DOHH2 (cell line): ENCODE measurements around the gene CRYZL1.

Source experiments
- H3F3A ChIP-seq: fragments of 200-600 bp; sonication (generic), shearing (Covaris generic); 2 replicates; pipeline ENCODE4 v1.6.0; 2016; ENCODE audit warnings: antibody characterized with exemption, mild to moderate bottlenecking; ENCODE audit not compliant: control insufficient read depth, insufficient read depth
- H3K27ac ChIP-seq: fragments of 200-600 bp; sonication (generic); 2 replicates; pipeline ENCODE4 v1.5.1; 2014; ENCODE audit warnings: low read depth, mild to moderate bottlenecking, low read length, moderate library complexity
- H3K27me3 ChIP-seq: fragments of 200-600 bp; sonication (generic); 2 replicates; pipeline ENCODE4 v1.6.1; 2014; ENCODE audit warnings: mild to moderate bottlenecking, low read length, mixed read lengths; ENCODE audit not compliant: control insufficient read depth
- H3K36me3 ChIP-seq: fragments of 200-600 bp; sonication (generic); 2 replicates; pipeline ENCODE4 v1.6.1; 2014; ENCODE audit warnings: mild to moderate bottlenecking, low read length, moderate library complexity, mixed read lengths; ENCODE audit not compliant: control insufficient read depth
- H3K4me1 ChIP-seq: fragments of 200-600 bp; sonication (generic); 2 replicates; pipeline ENCODE4 v1.6.1; 2014; ENCODE audit warnings: mild to moderate bottlenecking, low read length, mixed read lengths; ENCODE audit not compliant: control insufficient read depth
- H3K4me2 ChIP-seq: fragments of 200-600 bp; sonication (generic); 2 replicates; pipeline ENCODE4 v1.6.0; 2014; ENCODE audit warnings: mild to moderate bottlenecking, low read length, moderate library complexity
- H3K4me3 ChIP-seq: fragments of 200-600 bp; sonication (generic); 2 replicates; pipeline ENCODE4 v1.5.1; 2014; ENCODE audit warnings: mild to moderate bottlenecking, low read length, mixed read lengths
- H3K79me2 ChIP-seq: fragments of 200-600 bp; sonication (generic); 2 replicates; pipeline ENCODE4 v1.6.1; 2014; ENCODE audit warnings: mild to moderate bottlenecking, low read length, mixed read lengths; ENCODE audit not compliant: control insufficient read depth
- H3K9me2 ChIP-seq: fragments of 200-600 bp; sonication (generic); replicated peaks from 2 replicates; pipeline ENCODE4 v1.6.1; 2014; ENCODE audit warnings: mild to moderate bottlenecking, low read length, mixed read lengths; ENCODE audit not compliant: control insufficient read depth
- H3K9me3 ChIP-seq: fragments of 200-600 bp; sonication (generic); 2 replicates; pipeline ENCODE4 v1.6.1; 2014; ENCODE audit warnings: antibody characterized with exemption, low read length, mixed read lengths; ENCODE audit not compliant: control insufficient read depth, insufficient read depth
- H4K20me1 ChIP-seq: fragments of 200-600 bp; sonication (generic); 2 replicates; pipeline ENCODE4 v1.6.0; 2014; ENCODE audit warnings: low read depth, mild to moderate bottlenecking, antibody characterized with exemption, low read length, moderate library complexity; ENCODE audit not compliant: control insufficient read depth, insufficient read depth
- EZH2phosphoT487 ChIP-seq: fragments of 200-600 bp; sonication (generic); IDR thresholded peaks from 2 replicates; pipeline ENCODE4 v1.6.1; 2017; ENCODE audit warnings: borderline replicate concordance, mild to moderate bottlenecking, antibody characterized with exemption, low read length, moderate library complexity, mixed read lengths
- TF ChIP-seq, protein P1 (sequence below): fragments of 200-600 bp; sonication (generic); IDR thresholded peaks from one replicate; pipeline ENCODE4 v1.5.1; 2014; ENCODE audit warnings: antibody characterized with exemption, mild to moderate bottlenecking, low read depth, low read length; ENCODE audit not compliant: poor library complexity, severe bottlenecking

CRYZL1 gene

DNA sequence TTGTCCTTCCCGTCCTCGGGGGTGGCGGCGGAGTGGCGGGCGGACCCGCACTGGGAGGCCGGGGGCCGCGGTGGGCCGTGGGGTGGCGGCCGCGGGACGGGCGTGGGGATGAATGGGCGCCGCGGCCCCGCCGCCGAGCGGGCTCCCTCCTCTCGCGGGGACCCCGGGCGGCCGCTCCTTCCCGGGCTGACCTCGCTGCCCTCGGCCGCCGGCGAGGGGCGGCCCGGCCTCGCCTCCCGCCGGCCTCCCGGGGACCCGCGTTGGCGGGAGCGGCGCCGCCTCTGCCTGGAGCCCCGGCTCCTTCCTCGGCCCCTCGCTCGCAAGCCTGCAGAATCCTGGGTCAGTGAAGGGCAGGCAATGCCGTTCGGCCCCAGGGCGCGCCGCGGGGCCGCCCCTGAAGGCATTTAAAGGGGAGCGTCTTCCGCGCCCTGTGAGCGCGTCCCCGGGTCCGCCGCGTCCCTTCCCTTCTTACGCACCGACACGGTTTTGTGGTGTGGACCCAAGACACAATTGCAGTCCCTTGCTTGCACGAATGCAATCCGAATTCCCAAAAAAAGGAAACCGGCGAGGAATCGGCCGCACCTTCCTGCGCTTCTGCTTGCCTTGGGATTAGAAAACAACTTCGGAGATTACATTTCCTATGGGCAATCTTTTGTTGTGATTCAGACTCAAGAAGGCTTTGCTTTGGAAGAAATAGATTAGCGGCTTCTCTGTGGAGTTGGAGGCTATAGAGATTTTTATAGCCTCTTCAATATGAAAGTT, 1.5 kb upstream of the CRYZL1 start:
- Histone ChIP-seq H3K9me2 (no peaks in the 10 kb centered on the region), H3K36me3 (no peaks in the 10 kb centered on the region), H3K4me2 (peak overlapping the region; percentile 96), H3K27me3 (peaks cover 5% of the 10 kb centered on the region), H3K4me1 (peaks cover 15% of the 10 kb centered on the region), H4K20me1 (no peaks in the 10 kb centered on the region), H3K9me3 (no peaks in the 10 kb centered on the region), H3K79me2 (peaks cover 71% of the 10 kb centered on the region), H3K27ac (no peak overlapping the region), H3K4me3 (peak overlapping the region; percentile 73), H3F3A (peaks cover 4% of the 10 kb centered on the region; the same call in 1 of the 2 replicates)
- TF ChIP-seq EZH2phosphoT487: no peak
- TF ChIP-seq, protein P1, sequence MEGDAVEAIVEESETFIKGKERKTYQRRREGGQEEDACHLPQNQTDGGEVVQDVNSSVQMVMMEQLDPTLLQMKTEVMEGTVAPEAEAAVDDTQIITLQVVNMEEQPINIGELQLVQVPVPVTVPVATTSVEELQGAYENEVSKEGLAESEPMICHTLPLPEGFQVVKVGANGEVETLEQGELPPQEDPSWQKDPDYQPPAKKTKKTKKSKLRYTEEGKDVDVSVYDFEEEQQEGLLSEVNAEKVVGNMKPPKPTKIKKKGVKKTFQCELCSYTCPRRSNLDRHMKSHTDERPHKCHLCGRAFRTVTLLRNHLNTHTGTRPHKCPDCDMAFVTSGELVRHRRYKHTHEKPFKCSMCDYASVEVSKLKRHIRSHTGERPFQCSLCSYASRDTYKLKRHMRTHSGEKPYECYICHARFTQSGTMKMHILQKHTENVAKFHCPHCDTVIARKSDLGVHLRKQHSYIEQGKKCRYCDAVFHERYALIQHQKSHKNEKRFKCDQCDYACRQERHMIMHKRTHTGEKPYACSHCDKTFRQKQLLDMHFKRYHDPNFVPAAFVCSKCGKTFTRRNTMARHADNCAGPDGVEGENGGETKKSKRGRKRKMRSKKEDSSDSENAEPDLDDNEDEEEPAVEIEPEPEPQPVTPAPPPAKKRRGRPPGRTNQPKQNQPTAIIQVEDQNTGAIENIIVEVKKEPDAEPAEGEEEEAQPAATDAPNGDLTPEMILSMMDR: no peak

DNA sequence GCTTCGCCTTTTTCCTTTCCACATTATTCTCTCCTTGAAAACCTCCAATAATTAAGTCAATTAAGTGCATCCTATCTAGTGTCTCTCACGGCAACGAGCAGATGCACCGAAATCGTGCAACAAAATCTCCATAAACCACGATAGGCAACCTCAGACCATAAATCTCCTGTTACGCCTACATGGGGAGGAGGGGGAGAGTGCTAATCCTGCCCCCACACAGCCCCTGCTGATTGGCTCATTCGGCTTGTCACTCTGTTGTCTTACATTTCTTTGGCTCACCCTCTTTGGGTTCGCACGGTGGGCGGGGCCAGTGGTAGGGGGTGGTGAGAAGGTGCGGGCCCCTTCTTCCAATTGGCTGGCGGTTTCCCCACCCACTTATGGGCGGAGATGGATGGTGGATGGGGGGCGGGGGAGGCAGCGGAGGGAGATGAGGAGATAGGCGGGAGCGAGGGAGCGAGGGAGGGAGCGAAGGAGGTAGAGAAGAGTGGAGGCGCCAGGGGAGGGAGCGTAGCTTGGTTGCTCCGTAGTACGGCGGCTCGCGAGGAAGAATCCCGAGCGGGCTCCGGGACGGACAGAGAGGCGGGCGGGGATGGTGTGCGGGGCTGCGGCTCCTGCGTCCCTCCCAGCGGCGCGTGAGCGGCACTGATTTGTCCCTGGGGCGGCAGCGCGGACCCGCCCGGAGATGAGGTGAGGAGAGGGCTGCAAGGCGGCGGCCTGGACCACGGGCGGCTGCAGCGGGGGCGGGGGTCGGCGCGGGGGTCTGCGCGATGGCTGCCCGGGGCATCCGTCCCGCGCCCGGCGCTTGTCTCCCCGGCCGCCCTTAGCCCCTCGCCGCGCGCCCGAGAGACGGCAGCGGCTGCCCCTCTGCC, 720 bp upstream of the CRYZL1 start, which contains the start of gene ITSN1:
Gene ITSN1 (plus strand): TSS at position 475 of the 869 bp plus-strand sequence. CDS start 76,328 bp downstream, outside the sequence.
- Histone ChIP-seq H4K20me1 (no peaks in the 10 kb centered on the region), H3F3A (peaks cover 4% of the 10 kb centered on the region; the same call in 1 of the 2 replicates), H3K9me3 (no peaks in the 10 kb centered on the region), H3K79me2 (peaks cover 67% of the 10 kb centered on the region), H3K9me2 (no peaks in the 10 kb centered on the region), H3K4me2 (peak within 1 kb of the TSS; percentile 96), H3K4me3 (peak within 1 kb of the TSS; percentile 73), H3K4me1 (peaks cover 15% of the 10 kb centered on the region), H3K27ac (peak within 1 kb of the TSS; percentile 54), H3K27me3 (peaks cover 5% of the 10 kb centered on the region), H3K36me3 (no peaks in the 10 kb centered on the region)
- TF ChIP-seq EZH2phosphoT487: no peak
- TF ChIP-seq, protein P1: no peak

DNA sequence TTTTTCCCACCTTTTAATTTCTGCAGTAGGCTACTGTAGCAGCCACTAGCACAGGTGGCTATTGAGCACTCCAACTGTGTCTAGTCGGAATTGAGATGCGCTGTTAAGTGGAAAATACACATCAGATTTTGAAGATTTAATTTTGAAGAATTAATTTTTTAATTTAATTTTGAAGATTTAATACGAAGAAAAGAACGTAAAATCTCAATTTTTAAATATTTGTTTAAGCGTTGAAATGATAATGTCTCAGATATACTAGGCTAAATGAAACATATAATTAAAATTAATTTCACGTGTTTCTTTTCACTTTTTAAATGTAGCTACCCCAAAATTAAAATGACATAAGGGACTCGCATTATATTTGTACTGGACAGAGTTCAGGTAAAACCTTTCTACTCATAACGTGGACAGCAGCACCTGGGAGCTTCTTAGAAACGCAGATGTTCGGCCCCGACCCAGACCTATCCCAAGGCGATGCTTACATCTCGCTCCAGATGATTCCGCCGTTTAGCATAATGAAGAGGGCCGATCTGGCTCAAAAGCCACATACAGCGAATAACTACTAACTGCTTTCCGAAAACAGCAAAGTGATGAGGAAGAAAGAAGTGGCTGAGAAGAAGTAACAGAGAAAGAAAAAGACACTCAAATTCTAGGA, 717 bp downstream of the CRYZL1 start:
- Histone ChIP-seq H3K79me2 (peaks cover 68% of the 10 kb centered on the region), H3K4me3 (peak overlapping the region; percentile 73), H3K9me2 (no peaks in the 10 kb centered on the region), H3K9me3 (no peaks in the 10 kb centered on the region), H3K36me3 (no peaks in the 10 kb centered on the region), H3K4me2 (peak overlapping the region; percentile 96), H3K27me3 (peaks cover 5% of the 10 kb centered on the region), H3K4me1 (peaks cover 15% of the 10 kb centered on the region), H3F3A (peaks cover 4% of the 10 kb centered on the region; the same call in 1 of the 2 replicates), H4K20me1 (no peaks in the 10 kb centered on the region), H3K27ac (peak overlapping the region; percentile 1; the same call in 1 of the 2 replicates)
- no peak for TF ChIP-seq EZH2phosphoT487
- TF ChIP-seq, protein P1: no peak
